ENCODE measurements around the gene ISL1. TPM values are rescaled to one million over a fixed set of nuclear protein-coding genes. Genes with fewer than 3 reads are reported as not detected.

The ISL1 gene
- total RNA-seq, 4 donors from 2014 or later, result not detected

DNA sequence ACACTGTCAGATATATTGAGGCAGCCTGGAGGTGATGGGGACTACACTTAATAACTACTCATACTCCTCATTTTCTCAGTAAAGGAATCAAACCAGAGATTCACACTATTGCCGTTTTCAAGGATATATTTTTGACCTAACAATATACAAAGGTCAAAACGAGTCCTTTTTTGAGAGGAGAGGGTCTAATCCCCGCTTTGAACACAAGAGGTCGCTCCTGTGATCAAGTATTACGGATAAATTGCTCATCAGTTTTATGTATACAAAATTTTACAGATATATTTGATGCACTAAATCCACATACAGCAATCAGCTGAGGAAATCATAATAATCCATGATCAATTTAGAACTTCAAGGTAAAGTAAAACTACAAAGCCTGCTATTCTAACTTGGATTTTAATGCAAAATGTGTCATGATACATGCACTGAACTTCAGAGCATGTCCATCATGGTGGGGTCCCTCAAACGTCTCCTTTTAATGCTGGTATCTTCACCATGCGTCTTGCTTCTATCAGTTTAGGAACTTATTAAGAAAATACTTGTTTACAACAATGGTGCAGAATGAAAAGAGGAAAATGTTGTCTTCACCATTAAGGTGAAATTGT is 2.5 kb upstream of the ISL1 start:
- H3K27me3 ChIP-seq, result peaks cover 85 to 98% (median 88%) of the 10 kb centered on the region in 3 donors
- no peak overlapping the region for H3K27ac ChIP-seq
- in situ Hi-C loops (cut with MboI; ENCODE audit: low sequenced_read_pairs in 4 of 4) (no loop called here), intact Hi-C loops (cut with DNase I; ENCODE audit: low total_unique reads) (no loop called here)
- H3K4me1 ChIP-seq, result peaks cover 5 to 8% of the 10 kb centered on the region in 2 donors
- TF ChIP-seq POLR2A (IDR thresholded peaks at IDR 0.05), result no peak
- TF ChIP-seq, protein P1, sequence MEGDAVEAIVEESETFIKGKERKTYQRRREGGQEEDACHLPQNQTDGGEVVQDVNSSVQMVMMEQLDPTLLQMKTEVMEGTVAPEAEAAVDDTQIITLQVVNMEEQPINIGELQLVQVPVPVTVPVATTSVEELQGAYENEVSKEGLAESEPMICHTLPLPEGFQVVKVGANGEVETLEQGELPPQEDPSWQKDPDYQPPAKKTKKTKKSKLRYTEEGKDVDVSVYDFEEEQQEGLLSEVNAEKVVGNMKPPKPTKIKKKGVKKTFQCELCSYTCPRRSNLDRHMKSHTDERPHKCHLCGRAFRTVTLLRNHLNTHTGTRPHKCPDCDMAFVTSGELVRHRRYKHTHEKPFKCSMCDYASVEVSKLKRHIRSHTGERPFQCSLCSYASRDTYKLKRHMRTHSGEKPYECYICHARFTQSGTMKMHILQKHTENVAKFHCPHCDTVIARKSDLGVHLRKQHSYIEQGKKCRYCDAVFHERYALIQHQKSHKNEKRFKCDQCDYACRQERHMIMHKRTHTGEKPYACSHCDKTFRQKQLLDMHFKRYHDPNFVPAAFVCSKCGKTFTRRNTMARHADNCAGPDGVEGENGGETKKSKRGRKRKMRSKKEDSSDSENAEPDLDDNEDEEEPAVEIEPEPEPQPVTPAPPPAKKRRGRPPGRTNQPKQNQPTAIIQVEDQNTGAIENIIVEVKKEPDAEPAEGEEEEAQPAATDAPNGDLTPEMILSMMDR (IDR thresholded peaks at IDR 0.05 in 4 of 5, conservative IDR thresholded peaks at IDR 0.05 in 1 of 5), result no peak
- no peaks in the 10 kb centered on the region for H3K36me3 ChIP-seq
- no peaks in the 10 kb centered on the region for H3K9me3 ChIP-seq
- ATAC-seq (no peak), DNase-seq (no peak)
- peak overlapping the region in 1 of 4 donors; percentile 40 for H3K4me3 ChIP-seq

DNA sequence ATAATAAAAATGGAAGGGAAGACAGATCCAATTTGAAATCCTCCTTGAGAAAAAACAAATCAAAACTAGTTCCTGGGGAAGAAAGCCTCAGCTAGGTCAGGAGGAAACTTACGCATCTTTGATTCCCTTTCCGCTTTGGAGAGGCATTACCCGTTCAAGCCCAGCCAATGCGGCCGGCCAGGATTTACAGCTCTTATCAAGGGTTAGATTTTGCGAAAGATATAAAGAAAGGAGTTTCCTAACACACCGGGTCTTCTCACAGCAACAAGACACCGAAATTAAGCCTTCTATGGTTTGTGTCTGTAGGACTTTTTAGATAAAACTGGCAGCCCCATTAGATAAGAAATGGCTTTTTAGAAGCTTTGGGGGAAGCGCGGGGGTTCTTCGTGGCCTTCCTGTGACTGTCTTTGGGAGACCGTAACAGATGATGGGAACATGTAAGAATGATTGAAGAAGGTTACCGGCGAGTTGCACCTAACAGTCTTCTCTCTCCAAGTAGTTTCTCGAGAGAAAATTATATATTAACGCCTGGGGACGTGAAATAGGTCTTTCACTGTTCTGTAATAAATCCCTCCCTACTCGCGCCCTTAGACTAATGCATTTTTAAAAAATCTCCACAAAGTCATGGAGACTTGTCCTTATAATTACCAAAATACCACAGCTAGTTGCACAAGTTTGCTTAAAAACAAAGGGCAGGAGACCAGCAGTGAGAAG is 1.3 kb upstream of the ISL1 start:
- H3K4me3 ChIP-seq, result peak overlapping the region in 2 of 4 donors; percentile 39 to 40
- H3K27me3 ChIP-seq, result peaks cover 92 to 99% (median 94%) of the 10 kb centered on the region in 3 donors
- H3K9me3 ChIP-seq, result no peaks in the 10 kb centered on the region
- in situ Hi-C loops (cut with MboI; ENCODE audit: low sequenced_read_pairs in 4 of 4), result no loop called here
- TF ChIP-seq, protein P1 (IDR thresholded peaks at IDR 0.05 in 4 of 5, conservative IDR thresholded peaks at IDR 0.05 in 1 of 5), result no peak
- TF ChIP-seq POLR2A (IDR thresholded peaks at IDR 0.05), result no peak
- intact Hi-C loops (cut with DNase I; ENCODE audit: low total_unique reads), result no loop called here
- H3K27ac ChIP-seq, result no peak overlapping the region
- H3K4me1 ChIP-seq, result peaks cover 5 to 8% of the 10 kb centered on the region in 2 donors
- no peaks in the 10 kb centered on the region for H3K36me3 ChIP-seq
- DNase-seq (no peak), ATAC-seq (no peak)

DNA sequence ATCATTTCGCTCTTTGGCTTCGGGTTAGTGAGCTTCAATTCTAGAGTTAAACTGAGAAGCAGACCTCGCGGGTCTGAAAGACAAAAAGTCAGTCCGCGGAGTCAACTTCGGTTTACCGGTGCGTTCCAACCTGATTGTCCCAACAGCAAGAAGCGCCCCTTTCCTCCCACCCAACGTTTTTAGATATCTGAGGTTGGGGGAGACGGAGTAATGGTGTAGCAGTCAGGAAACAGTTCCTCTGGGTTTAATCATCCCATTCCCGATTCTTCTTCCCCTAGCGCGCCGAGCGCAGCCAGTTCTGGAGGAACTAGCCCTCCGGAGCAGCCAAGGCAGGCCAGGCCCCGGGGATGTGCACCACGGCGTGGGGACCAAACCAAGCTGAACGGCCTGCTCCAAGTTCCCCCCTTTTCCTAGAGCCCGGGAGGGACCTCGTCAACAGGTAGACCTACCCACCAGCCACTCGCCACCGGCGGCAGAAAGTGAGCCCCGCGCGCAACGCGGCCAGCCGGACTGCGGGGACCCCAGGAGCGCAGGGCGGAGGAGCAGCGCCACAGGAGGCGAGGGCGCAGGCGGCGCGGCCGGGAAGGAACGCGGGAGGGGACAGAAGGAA is 622 bp upstream of the ISL1 start:
- peak overlapping the region; percentile 38 to 43 (median 40) for H3K4me3 ChIP-seq
- ATAC-seq (no peak), DNase-seq (no peak)
- H3K27ac ChIP-seq, result no peak overlapping the region
- in situ Hi-C loops (cut with MboI; ENCODE audit: low sequenced_read_pairs in 4 of 4), result no loop called here
- H3K36me3 ChIP-seq, result no peaks in the 10 kb centered on the region
- intact Hi-C loops (cut with DNase I; ENCODE audit: low total_unique reads), result no loop called here
- peaks cover 5 to 8% of the 10 kb centered on the region in 2 donors for H3K4me1 ChIP-seq
- peaks cover 93 to 99% (median 94%) of the 10 kb centered on the region in 3 donors for H3K27me3 ChIP-seq
- H3K9me3 ChIP-seq, result no peaks in the 10 kb centered on the region
- TF ChIP-seq, protein P1 (IDR thresholded peaks at IDR 0.05 in 4 of 5, conservative IDR thresholded peaks at IDR 0.05 in 1 of 5), result no peak
- TF ChIP-seq POLR2A (IDR thresholded peaks at IDR 0.05), result no peak

DNA sequence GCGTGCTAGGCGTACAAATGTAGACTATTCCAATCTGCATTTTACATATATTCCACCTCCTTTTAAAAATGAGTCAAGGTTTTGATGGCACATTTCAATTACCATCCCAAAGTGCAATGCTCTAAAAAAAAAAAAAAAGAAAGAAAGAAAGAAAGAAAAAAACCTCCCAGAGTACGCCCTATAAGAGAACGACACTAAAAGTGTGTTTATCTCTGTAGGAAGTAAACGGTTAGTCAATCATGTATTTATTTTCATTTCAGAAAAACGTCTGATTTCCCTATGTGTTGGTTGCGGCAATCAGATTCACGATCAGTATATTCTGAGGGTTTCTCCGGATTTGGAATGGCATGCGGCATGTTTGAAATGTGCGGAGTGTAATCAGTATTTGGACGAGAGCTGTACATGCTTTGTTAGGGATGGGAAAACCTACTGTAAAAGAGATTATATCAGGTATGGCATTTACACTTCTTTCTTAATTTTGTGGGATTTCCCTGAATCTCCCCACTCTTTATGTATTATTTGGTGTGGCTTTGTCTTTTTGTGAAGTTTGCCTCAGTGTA is 1.1 kb downstream of the ISL1 start:
- Histone ChIP-seq H3K4me3 (no peak overlapping the region), H3K27me3 (peaks cover 91 to 99% (median 92%) of the 10 kb centered on the region in 3 donors), H3K36me3 (no peaks in the 10 kb centered on the region), H3K27ac (no peak overlapping the region), H3K9me3 (no peaks in the 10 kb centered on the region), H3K4me1 (peaks cover 4 to 5% of the 10 kb centered on the region in 2 donors)
- ATAC-seq, result no peak
- TF ChIP-seq, protein P1 (IDR thresholded peaks at IDR 0.05 in 4 of 5, conservative IDR thresholded peaks at IDR 0.05 in 1 of 5), result no peak
- no peak for TF ChIP-seq POLR2A (IDR thresholded peaks at IDR 0.05)
- in situ Hi-C loops (cut with MboI; ENCODE audit: low sequenced_read_pairs in 4 of 4) (no loop called here), intact Hi-C loops (cut with DNase I; ENCODE audit: low total_unique reads) (no loop called here)
- no peak for DNase-seq

All from gastrocnemius medialis (tissue), 4 donors.